ENCODE results near the gene PHKB.

PHKB gene

DNA sequence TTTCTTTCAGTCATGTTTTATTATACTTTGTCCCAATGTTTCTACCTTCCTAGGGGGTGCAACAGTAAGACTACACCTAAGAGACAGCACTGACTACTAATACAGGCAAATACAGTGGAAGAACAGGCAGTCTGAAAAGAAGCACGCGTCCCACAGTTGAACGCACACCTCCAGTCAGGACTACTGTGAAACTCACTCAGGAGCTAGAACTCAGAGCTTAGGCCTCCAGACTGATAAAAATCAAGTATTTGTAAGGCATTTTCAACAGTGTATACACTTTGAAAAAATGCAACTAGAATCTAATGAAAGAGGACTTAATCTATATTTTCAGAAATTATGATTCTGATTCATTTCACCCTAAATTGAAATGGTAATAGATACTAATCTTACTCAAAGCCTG lies 14.7 kb upstream of the PHKB start:
- TF ChIP-seq, protein P1, sequence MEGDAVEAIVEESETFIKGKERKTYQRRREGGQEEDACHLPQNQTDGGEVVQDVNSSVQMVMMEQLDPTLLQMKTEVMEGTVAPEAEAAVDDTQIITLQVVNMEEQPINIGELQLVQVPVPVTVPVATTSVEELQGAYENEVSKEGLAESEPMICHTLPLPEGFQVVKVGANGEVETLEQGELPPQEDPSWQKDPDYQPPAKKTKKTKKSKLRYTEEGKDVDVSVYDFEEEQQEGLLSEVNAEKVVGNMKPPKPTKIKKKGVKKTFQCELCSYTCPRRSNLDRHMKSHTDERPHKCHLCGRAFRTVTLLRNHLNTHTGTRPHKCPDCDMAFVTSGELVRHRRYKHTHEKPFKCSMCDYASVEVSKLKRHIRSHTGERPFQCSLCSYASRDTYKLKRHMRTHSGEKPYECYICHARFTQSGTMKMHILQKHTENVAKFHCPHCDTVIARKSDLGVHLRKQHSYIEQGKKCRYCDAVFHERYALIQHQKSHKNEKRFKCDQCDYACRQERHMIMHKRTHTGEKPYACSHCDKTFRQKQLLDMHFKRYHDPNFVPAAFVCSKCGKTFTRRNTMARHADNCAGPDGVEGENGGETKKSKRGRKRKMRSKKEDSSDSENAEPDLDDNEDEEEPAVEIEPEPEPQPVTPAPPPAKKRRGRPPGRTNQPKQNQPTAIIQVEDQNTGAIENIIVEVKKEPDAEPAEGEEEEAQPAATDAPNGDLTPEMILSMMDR (IDR thresholded peaks at IDR 0.05; ENCODE audit: insufficient read depth, low read length, missing control alignments) = no peak
- H3K4me3 ChIP-seq (ENCODE audit: low read depth, low read length) = no peak overlapping the region
- ChIA-PET CTCF (interaction anchor here (0.6 kb wide), 1 partner anchor 971 kb away, joined by 4 read pairs; no protein-coding TSS in a partner anchor), POLR2A (no interaction called here)
- DNase-seq (ENCODE audit: low read depth, low spot score) = no peak

DNA sequence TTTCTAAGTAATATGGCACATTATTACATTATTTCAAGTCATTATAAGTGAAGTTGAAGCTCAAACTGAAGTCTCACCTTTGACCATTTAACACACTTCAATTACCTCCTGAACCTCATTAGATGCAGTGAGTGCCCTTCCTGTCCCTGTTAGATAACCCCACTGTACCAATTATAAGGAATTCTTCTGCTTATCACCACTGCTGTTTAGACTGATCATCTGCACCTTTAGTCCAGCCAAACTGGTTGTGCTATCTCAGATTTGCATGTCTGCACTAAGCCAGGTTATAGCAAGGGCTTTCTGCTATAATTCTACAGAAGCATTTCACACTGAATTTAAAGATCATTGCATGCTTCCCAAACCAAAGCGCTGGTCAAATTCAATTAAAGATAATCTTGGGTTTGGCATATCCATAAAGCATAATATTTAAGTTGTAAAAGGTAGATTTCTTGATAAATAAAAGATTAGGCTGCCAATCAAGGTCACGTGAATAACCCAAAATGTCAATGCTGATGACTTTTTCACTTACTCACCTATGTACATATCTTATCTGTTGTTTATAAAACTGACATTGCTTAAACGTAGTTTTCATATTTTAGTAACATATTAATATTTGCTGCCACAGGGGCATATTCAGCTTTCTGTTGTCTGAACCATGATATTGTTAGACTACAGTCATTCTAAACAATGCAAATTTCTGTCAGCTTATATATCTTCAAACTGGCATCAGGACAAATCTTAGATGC lies 12.1 kb upstream of the PHKB start:
- no peak overlapping the region for H3K4me3 ChIP-seq (ENCODE audit: low read depth, low read length)
- TF ChIP-seq, protein P1 (IDR thresholded peaks at IDR 0.05; ENCODE audit: insufficient read depth, low read length, missing control alignments) = no peak
- ChIA-PET CTCF (no interaction called here), POLR2A (no interaction called here)
- no peak for DNase-seq (ENCODE audit: low read depth, low spot score)

DNA sequence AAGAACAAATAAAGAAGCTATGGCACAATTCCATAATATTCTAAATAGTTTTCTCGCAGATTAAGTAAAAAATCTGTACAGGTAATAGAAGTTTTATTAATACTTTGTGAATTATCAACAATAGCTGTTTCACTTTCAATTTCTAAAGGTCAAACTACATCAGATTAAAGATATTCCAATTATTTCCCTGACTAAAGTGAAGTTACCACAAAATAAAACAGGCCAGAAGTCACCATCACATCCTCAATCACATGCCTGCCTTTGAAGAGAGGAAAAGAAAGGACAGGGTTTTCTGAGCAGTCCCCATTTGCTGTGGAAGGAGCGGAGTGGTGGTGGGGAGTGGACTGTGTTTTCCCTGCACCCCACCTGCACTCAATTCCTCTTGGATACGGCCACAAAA lies 11.3 kb upstream of the PHKB start:
- ChIA-PET POLR2A (no interaction called here), CTCF (interaction anchor here (0.6 to 1.4 kb wide), 2 partner anchors 44 to 715 kb away, joined by 3 read pairs; no protein-coding TSS in a partner anchor)
- DNase-seq (ENCODE audit: low read depth, low spot score) = no peak
- H3K4me3 ChIP-seq (ENCODE audit: low read depth, low read length) = no peak overlapping the region
- TF ChIP-seq, protein P1 (IDR thresholded peaks at IDR 0.05; ENCODE audit: insufficient read depth, low read length, missing control alignments) = no peak

DNA sequence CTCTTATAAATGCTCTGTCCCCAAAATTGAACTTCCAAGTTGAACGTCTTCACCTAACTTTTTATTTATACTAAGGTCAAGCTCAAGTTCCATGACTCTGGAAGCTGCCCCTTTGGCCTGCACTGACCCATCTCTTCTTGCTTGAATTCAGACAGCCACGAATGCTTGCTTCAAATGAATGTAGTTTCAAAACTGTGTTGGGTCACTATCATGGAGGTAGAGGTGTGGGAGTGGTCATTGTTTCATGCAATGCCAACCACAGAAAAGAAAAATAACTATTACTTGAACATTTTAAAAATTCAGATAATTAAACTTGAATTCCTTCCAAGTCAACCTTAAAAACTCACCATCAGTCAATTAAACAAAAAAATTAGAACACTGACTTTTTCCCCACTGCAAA lies 2.8 kb upstream of the PHKB start:
- no peak for DNase-seq (ENCODE audit: low read depth, low spot score)
- ChIA-PET CTCF (interaction anchor here (1.6 kb wide), 1 partner anchor 316 kb away, joined by 5 read pairs; no protein-coding TSS in a partner anchor), POLR2A (no interaction called here)
- TF ChIP-seq, protein P1 (IDR thresholded peaks at IDR 0.05; ENCODE audit: insufficient read depth, low read length, missing control alignments) = no peak
- no peak overlapping the region for H3K4me3 ChIP-seq (ENCODE audit: low read depth, low read length)

DNA sequence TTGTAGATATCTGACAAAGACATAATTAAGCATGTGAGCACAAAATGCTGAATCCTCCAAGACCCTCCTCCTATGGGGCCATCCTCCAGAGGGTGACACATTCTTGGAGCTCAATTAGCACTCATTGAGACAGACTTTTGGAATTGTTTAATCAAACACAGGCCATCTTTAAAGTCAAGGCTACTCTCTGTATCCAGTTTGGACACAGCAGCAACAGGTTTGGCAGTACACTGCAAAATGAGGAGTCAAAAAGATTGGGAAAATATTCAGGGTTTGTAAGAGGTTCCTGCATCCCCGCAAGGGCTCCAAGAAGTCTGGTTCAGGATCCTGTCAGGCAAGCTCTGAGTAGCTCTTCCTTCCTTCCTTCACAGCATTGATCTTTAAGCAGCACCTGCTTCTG lies 1.5 kb upstream of the PHKB start:
- peak overlapping the region; percentile 91 for H3K4me3 ChIP-seq (ENCODE audit: low read depth, low read length)
- TF ChIP-seq, protein P1 (IDR thresholded peaks at IDR 0.05; ENCODE audit: insufficient read depth, low read length, missing control alignments) = no peak
- no peak for DNase-seq (ENCODE audit: low read depth, low spot score)
- CTCF ChIA-PET = interaction anchor here (0.8 to 1.5 kb wide), 2 partner anchors 316 to 422 kb away, joined by 4 read pairs; partner anchors contain the start of gene NETO2
- POLR2A ChIA-PET = interaction anchor here (1.7 to 2.1 kb wide), 2 partner anchors 16 to 272 kb away, joined by 8 to 10 read pairs; no protein-coding TSS in a partner anchor

DNA sequence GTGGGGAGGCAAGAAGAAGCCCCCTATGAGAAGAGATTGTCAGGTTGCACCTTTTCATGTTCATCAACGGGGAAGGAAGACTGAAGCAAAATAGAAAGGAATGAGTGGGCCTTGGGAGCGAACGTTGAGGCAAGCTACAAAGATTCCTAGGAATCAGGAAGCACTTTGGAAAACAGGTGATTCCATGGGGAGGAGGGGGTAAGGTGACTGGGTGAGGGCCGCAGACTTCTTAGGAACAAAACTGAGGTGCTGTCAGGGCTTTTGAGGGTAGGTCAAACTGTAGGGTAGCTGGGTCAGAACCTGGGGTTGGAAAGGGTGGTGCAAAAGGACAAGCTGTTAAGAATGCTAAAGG lies 796 bp upstream of the PHKB start:
- DNase-seq (ENCODE audit: low read depth, low spot score) = no peak
- TF ChIP-seq, protein P1 (IDR thresholded peaks at IDR 0.05; ENCODE audit: insufficient read depth, low read length, missing control alignments) = no peak
- H3K4me3 ChIP-seq (ENCODE audit: low read depth, low read length) = peak overlapping the region; percentile 91
- ChIA-PET CTCF (interaction anchor here (0.8 to 1.8 kb wide), 8 partner anchors 9 to 705 kb away, joined by 3 to 9 read pairs (median 4); partner anchors contain the start of gene NETO2), POLR2A (interaction anchor here (1.0 to 2.2 kb wide), 5 partner anchors 15 to 704 kb away, joined by 3 to 10 read pairs (median 7); partner anchors contain the start of gene NETO2)

All from AG04449 (cell line).